Bone marrow (tissue), 2 donors: Measurements from ENCODE around the gene PID1.

Source experiments
- DNase-seq, 2 donors: peaks; one replicate each; lab custom pipeline; 2025; lab: John Stamatoyannopoulos, UW

PID1 gene

DNA sequence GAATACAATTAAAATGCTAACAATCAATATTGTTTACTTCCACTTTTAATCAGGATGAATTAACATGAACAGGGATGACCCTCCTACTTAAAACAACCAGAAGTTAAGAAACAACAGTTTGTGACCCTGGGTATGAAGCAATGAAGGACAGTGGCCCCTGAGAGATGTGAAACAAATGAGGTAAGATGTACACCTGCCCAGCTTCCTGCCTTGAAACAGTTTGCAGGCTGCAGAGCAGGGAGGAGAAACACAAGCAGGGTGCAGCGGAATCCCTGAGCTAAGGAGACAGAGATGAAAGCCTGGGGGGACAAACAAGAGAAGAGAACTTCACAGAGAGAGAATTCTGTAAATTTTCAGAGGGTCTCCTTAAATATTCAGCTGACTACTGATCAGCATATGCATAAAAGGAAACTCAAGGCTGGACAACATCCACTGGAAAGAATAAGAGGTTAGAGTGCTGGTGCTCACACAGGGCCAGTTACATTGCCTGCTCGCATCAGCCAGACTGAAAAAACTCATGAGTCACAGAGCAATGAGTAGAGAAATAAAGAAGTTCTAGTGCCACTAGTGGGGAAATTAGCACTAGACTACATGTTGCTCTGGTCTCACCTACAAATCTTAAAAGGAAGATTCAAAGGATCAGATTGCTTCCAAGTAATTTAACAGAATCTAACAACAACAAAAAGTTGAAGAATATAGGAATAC is 106.4 kb downstream of the PID1 start:
- DNase-seq = no peak

DNA sequence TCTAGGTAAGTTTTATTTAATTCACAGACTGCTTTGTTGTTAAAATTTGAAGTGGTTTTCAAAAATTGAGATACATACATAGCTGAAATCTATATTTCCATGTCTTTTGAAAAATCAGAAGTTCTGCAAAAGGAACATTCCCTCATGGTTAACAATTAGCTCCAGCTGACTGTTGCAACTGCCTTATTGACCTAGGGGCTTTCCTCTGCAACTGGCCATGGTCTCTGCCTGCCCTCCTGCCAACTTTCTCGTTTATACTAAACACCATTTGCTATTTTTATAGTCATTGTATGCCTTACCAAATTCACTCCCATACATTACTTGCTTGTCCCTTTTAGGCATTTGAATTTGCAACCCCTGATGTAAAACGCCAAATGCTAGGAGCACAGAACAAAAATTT is 107.2 kb downstream of the PID1 start:
- DNase-seq = no peak

DNA sequence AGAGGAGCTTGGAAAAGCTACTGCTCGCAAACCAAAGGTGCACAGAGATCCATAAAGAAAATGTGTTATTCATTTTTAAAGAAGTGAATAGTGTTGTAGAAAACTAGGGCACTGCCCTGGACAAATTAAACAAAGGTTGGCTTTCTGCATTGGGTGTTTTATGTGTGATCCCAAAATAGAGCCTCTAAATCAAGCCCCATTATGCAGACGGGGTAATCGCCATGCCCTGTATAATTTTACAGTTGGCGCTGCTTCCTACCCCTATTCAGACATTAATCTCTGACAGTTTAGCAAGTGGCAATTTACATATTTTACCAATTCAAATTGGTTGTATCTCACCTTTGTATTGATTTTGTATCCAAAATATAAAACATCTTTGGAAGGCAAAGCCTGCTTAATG is 109.1 kb downstream of the PID1 start:
- DNase-seq = no peak

DNA sequence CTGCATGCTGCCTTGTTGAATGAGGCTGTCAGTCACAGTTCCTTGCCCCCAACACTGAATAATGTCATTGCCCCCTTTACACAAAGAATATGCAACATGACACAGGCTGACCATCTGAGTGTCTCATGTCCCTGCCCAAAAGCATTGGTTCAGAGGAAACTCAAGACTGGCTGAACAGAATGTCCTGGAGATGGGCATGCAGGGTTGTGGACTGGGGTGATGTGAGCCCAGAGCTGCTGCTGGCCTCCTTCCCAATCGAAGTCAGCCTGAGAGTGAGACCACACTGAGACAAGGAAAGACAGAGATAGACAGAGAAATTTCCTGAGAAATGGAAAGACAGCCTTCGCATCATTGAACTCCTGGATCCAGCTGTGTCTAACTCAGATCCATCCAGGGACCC is 110.1 kb downstream of the PID1 start:
- no peak for DNase-seq

DNA sequence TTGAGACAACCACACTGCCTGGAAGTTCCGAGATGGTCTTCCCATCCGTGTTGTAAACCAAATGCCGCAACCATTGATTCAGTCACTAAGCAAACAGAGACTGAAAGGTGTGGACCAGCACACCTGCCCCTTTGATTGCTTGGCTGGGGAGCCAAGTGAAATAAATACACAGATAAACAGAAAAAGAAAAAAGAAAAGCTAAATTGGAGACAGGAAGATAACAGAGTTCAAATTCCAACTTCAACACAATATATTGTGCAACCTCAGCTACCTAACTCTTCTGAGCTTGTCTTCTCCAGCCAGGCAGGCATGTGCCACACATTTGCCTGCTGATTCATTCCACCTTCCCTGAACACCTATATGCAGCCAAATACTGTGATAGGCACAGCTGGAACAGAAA is 110.9 kb downstream of the PID1 start:
- no peak for DNase-seq

DNA sequence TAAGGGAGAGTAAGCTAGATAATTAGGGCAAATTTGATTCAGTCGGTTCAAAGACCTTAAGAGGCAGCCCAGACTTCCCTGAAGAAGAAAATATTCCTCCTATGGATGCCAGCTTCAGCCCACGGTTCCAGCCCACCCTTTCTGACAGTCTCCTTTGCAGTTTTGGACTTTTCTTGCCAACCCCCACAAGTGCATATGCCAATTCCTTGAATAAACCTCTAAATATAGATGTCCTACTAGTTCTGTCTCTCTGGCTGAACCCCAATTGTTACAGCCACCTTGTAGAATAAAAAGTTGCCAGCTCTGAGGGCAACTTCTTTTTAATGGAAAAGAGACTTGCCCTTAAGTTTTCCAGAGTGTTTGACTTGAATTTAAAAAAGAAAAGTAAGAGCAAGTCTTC is 111.7 kb downstream of the PID1 start:
- no peak for DNase-seq

DNA sequence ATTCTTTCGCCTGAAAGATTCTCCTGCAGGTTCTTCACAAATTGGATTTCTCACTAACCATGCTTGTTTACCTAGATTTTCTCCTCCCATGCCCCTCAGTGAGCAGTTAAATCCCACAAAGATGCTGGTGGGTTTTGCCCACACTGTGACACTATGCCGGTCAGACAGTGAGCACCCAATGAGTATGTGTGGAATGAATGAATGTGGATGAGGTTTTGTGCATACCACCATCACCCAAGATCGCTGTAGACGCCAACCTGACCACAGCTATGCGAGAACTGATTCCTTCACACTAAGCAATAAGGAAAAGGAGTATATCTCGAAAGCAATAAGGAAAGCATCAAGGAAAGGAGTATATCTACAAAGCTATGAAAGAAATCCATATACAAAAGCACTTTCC is 116.7 kb downstream of the PID1 start:
- no peak for DNase-seq

DNA sequence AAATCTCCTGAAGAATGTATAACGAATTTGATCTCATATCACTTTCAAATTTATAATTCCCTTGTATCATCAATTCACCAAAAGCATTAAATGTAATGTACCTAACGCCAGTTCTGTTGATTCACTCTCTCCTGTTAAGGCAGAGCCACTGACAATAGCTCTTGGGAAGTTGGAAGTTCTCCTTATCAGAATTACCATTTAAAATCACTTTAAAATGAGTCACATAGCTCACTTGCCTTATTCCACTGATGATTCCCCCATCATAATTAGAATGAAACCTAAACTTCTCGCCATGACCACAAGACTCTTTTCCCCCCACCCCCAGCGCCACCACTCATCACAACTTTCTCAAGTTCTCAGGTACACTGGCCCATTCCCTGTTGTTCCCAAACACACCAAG is 117.1 kb downstream of the PID1 start:
- DNase-seq = no peak

DNA sequence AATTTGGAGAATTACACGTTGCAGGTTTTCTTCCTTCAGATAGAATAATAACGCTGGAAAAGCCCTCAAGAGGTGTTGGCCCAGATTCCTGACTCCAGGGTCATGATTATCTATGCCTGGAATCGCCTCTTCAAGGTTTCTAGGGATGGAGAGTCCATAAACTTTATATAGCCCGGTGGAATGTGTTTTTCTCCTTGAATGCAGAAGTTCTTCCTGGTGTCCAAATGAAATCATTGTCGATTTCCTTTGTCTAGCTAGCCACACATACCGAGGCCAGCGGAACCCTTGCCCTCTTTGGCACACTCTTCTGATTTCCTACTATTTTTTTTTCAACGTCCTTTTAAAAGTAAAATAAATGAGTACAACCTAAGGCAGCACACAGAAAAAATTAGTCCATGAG is 117.8 kb downstream of the PID1 start:
- DNase-seq = no peak

DNA sequence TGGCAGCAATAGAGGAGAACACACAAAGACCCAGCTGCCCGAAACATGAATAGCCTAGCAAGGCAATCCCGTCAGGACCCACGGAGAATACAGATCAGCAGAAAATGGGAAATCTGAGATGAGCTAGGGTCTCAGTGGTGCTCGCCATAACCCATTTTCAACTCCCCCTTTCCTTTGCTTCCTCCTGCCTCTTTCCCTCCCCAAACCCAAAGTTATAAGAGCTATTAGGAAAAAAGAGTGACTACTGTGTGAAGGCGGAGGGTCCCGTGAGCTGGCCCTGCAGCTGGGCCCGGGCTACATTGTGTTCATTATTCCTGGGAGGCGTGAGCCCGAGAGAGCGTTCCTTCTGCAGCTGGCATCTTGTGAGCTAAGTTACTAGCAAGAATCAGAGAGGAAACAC is 118.4 kb downstream of the PID1 start:
- no peak for DNase-seq

DNA sequence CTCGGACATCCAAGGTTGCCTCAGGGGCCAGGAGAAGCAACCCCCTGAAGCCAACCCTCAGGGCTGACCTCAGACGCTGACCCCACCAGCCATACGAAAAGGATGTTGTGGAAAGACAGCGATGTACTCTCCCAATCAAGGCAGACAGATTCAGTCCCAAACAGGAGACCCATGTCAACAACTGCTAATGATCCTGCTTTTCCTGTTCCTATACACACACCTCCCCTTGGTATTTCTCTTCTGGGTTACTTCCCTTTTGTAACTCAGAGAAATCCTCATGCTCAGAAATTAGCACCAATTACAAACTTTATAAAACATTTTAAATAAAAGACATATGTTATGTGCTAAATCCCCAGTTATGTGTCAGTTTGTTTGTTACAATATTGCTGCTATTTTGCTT is 120.8 kb downstream of the PID1 start:
- DNase-seq = no peak

DNA sequence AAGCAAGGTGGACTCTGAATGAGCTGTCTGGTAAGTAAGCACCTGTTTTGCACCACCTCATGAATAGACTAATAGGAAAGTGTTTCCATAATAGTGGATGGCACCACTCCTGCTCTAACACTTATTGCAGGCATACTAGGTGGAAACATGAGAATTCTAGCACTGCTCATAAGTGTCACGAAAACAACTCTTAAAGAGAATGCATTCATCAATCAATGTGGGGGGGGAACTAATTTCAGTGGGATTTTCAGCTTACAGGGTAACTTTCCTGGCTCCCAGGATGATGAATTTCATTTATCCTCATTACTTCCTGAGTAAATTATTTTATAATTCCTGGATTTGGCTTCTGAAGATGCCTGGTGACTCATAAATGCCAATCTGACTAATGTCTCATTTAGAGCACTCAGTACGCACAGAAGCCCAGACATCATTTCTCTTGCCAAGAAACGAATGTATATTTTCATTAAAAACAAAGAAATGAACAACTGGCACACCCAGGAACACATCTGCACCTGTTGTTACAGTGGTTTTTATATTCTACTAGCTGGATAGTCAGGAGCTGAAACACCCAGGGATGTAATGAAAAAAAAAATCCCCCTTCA is 129.6 kb downstream of the PID1 start:
- no peak for DNase-seq

DNA sequence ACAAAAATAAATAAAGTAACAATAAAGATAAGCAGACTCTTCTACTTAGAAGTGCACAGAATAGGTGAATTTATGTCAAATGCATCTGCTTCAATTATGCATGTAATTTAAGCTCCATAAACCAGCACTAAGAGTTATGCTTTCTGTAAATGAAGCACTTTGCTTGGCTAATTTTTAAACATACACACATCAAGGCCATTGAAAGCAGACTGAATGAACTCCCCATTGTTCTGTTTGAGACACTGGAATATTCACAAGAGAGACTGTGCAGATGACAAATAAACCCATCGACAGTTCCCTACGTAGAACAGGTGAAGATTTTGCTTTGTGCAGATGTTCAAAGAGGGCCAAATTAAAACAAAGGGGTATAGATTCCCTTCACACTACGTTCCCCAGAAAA is 133.4 kb downstream of the PID1 start:
- no peak for DNase-seq

DNA sequence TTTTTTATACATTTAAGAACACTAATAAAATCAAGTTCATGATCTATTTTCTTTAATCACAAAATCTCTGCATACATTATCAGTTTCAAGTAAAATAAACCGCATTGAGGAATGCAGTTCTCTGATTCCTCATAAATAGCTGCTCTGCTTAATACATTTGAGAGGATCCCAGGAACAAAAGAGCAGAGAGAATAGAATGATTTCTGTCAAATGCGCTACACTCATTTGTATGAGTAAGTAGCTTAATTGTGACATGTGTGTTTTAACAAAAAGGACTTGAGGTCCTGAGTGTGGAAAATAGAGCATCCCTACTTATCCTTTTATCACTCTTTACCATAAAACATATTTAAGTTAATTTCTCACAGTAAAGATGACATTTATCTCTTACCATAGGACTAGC is 134.0 kb downstream of the PID1 start:
- no peak for DNase-seq

DNA sequence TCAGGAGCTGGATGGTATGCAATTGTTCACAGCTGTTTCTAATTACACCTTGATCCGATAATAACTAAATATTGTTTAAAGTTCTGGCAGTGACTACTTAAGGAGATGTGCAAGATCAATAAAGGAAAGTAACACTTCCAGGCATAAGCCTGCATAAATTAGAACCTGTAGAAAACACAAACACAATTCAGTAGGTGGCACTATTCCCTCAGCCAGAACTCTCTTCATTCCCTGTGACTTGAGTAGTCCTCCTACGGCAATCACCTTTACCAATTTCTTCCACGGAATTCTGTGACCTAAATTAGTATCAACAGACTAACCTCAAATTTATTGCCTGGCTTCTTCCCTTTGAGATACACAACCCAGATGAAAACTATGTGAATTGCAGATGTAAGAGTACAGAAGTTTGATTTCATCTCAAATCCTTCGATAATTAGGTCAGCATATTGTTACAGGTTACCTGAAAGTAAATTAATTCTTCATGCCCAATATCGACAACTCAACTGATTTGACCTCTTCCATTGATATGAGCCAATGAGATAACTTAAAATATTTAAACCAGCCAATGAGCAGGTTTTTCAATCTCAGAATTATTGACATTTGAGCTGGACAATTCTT is 137.8 kb downstream of the PID1 start:
- no peak for DNase-seq

DNA sequence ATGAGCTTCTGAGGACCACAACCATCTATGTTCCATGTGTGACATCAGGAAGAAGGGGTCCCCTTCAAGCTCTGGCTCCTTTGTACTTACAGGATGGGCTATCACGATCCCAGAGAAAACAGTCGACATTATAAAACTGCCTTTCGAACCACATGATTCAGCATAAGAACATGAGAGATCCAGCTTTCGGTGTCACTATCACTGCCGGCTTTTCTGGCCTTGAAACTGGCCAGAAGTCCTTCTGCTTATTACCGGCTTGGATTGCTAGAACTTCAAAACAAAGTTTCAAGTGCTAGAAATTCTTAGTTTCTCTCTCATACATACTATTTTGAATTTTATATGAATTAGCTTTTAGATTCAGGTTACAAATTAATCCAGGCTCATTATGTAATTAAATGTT is 138.9 kb downstream of the PID1 start:
- DNase-seq = no peak

DNA sequence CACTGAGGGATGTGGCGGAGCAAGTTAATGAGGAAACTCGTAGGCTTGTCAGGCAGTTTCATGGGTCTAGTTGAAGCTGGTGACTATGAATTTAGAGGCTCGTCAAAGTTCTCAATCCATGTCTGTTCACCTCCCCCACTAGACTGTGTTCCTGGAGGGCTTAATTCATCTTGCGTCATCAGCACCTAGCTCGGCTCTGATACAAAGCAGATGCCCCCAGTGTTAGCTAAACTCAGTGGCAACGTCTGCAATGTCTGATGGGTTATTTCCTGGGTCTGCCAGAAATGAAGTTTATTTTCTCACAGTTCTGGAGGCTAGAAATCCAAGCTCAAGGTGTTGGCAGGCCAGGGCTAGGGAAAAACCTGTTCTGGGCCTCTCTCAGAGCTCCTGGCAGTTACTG is 140.6 kb downstream of the PID1 start:
- no peak for DNase-seq

DNA sequence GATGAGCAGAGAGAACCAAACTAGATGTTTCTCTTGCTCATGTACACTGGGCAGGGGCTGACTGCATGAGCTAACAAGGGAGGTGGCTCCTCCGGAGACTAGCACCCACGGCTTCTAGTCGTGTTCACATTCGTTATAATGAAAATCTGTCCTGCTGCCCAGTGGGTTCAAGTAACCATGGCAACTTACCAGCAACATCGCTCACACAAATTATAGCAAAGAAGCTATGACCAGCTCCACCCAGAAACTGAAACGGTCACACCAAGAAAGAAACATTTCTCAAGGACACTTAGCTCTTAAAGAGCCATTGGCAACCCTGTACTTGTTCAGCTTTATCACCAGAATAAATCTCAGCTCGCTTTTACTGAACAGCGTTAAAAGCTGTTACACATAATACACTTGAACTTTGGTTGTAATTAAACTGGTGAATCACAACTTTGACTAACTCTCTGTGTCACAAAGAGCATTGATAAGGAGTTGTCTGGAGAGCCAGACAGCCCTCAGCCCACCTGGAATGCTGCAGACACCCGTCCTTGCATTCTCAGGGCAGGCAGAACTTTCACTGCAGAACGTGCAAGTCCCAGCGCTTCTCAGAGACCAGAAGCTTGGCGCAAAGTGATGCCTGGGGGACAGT is 141.2 kb downstream of the PID1 start:
- DNase-seq = no peak

DNA sequence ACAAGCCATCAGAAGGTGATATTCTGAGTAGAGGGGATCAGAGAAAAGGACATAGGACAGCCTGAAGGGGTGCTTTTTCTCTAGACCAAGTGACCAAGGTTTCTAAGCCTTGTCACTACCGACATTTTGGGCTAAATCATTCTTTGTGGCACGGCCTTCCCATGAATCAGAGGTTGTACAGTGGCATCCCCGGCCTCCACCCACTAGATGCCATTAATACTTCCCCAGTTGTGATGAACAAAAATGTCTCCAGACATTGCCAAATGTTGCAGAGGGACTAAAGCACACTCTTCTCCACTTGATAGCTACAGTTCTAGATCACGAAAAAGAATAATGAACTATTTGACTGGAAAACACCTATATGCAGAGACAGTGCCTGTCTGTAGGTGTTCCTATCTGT is 143.6 kb downstream of the PID1 start:
- DNase-seq = no peak

DNA sequence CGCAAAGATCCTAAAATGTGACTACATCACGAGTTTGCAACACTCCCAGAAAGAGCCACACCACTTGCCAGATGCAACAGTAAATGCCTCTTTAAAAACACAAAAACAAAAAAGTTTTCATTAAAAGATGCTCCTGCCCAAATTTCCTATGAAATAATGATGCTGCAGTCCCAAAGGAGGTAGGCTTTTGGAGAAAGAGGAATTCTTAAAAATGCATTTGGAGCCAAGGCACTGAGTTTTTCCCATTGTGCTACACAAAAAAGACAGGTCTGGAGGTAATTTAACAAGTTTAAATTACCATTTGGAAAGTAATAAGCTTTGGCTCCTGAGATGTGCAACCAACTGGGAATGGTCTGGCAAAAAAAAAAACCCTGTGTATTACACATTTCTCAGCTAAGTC is 145.0 kb downstream of the PID1 start:
- no peak for DNase-seq

DNA sequence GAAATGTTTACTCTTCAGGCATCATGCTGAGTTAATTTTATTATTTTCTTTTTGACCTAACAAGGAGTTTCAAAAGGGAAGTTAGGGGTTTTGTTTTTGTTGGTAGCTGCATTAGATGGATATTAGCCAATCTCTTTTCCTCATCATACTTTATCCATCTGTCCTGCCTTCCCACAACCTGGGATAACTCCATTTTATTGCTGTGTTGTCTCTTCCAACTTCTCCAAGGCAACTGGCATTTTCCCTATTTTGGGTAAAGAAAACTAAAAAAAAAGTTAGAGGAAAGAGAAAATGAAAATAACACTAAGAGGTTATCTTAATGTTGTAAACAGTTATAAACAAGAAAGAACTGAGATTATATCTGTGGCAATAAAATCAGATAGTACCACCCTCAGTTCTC is 147.0 kb downstream of the PID1 start:
- DNase-seq = no peak

DNA sequence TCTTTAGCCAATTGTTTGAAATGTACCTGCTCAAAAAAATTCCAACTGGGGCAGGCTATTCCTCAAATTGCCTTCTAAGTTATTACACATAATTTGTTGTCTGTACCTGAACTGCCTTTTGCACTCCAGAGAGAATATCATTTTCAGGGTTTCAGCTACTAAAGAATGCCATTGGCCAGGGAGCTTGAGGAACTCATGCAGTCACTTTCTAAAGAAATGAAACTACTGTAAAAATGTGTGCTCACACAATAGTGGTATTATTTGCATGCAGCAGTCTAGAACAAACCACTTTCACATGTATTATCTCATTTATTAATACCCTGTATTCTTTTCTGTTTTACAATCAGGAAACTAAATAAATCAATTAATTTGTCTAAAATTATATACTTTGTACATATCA is 152.2 kb downstream of the PID1 start:
- no peak for DNase-seq

DNA sequence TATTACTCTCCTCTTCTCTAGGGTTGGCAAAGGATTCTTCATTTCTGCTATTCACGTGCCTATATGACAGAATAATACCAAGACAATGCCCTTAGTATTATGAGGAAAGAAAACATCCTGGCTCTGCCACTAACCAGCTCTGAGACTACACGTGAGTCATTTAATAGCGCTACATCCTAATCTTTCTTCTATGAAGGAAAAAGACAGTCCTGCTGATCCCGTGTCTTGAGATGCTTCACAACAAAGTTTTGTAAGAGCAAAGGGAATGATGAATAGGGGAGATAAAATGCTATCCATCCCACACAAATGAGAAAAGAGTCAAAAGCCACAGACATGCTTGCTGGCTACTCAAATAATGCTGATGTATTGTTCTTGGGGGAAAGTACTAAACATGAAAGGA is 152.8 kb downstream of the PID1 start:
- no peak for DNase-seq
